IMR-90 (cell line): ENCODE data around the gene NDUFB7. TPM values are rescaled to one million over a fixed set of nuclear protein-coding genes. Genes with fewer than 3 reads are reported as not detected.

Experiments
- ATAC-seq: fragments of 200-7000 bp; cut with Tn5 transposase; 2 replicates; pipeline ENCODE4 v1.9.1; 2020; ENCODE audit warnings: low read depth, mild to moderate bottlenecking, moderate library complexity
- BruUV-seq: library from RNA; stranded (reverse); fragments of 400-500 nt; replicated peaks from 2 replicates; lab custom pipeline; 2021; lab: Mats Ljungman, UMichigan
- CTCF ChIA-PET: fragments of 300-600 bp; formaldehyde crosslinking; extraction: SDS; loops from one replicate; lab custom pipeline; 2021; ENCODE audit warnings: antibody characterized with exemption; lab: Yijun Ruan, JAX
- POLR2A ChIA-PET: fragments of 300-600 bp; sonication (Branson Sonifier 250); formaldehyde crosslinking; loops from one replicate; lab custom pipeline; 2022; ENCODE audit warnings: antibody characterized with exemption; ENCODE audit not compliant: unreplicated experiment; lab: Charles Lee
- DNase-seq: peaks from one replicate; pipeline ENCODE4 v3.0.0; 2013
- H2AFZ ChIP-seq: replicated peaks from 2 replicates; pipeline ENCODE3; 2013; ENCODE audit warnings: low read length, mild to moderate bottlenecking; ENCODE audit not compliant: poor library complexity
- H2AK5ac ChIP-seq: 2 replicates; pipeline ENCODE4 v1.6.1; 2013; ENCODE audit warnings: low read depth, low read length, inconsistent platforms
- H2AK9ac ChIP-seq: replicated peaks from 2 replicates; pipeline ENCODE3; 2013; ENCODE audit warnings: mild to moderate bottlenecking, low read depth, low read length, moderate library complexity; ENCODE audit not compliant: poor library complexity
- H2BK120ac ChIP-seq: 2 replicates; pipeline ENCODE4 v1.6.1; 2013; ENCODE audit warnings: low read depth, low read length, inconsistent platforms
- H2BK15ac ChIP-seq: 3 replicates; pipeline ENCODE4 v1.6.1; 2013; ENCODE audit warnings: low read depth, low read length, inconsistent platforms
- H2BK20ac ChIP-seq: 2 replicates; pipeline ENCODE4 v1.6.1; 2013; ENCODE audit warnings: low read depth, mild to moderate bottlenecking, inconsistent platforms, low read length, moderate library complexity
- H2BK5ac ChIP-seq: 2 replicates; pipeline ENCODE4 v1.6.1; 2013; ENCODE audit warnings: mild to moderate bottlenecking, low read depth, low read length, inconsistent platforms; ENCODE audit not compliant: poor library complexity, severe bottlenecking
- H3K14ac ChIP-seq: replicated peaks from 2 replicates; pipeline ENCODE4 v1.6.1; 2013; ENCODE audit warnings: low read depth, low read length, inconsistent platforms
- H3K18ac ChIP-seq: 2 replicates; pipeline ENCODE4 v1.6.1; 2013; ENCODE audit warnings: low read depth, low read length, control low read depth
- H3K23ac ChIP-seq: 2 replicates; pipeline ENCODE4 v1.6.1; 2013; ENCODE audit warnings: low read depth, low read length, inconsistent platforms
- H3K27ac ChIP-seq: 2 replicates; pipeline ENCODE4 v1.5.1; 2013; ENCODE audit warnings: mild to moderate bottlenecking, control low read depth, low read length; ENCODE audit not compliant: insufficient read depth
- H3K27me3 ChIP-seq: 2 replicates; pipeline ENCODE4 v1.6.1; 2013; ENCODE audit warnings: low read length; ENCODE audit not compliant: control insufficient read depth, insufficient read depth
- H3K36me3 ChIP-seq: 2 replicates; pipeline ENCODE4 v1.6.1; 2013; ENCODE audit warnings: low read length, mixed read lengths; ENCODE audit not compliant: control insufficient read depth, insufficient read depth
- H3K4ac ChIP-seq: 2 replicates; pipeline ENCODE4 v1.6.1; 2013; ENCODE audit warnings: low read depth, low read length, inconsistent platforms
- H3K4me1 ChIP-seq: 2 replicates; pipeline ENCODE4 v1.6.1; 2013; ENCODE audit warnings: low read length, mixed read lengths; ENCODE audit not compliant: control insufficient read depth, insufficient read depth
- H3K4me2 ChIP-seq: 2 replicates; pipeline ENCODE4 v1.6.1; 2013; ENCODE audit warnings: low read depth, mild to moderate bottlenecking, control low read depth, low read length, moderate library complexity
- H3K4me3 ChIP-seq: 2 replicates; pipeline ENCODE4 v1.5.1; 2013; ENCODE audit warnings: low read depth, mild to moderate bottlenecking, control low read depth, low read length, moderate library complexity; ENCODE audit not compliant: insufficient read depth
- H3K56ac ChIP-seq: 2 replicates; pipeline ENCODE4 v1.6.1; 2013; ENCODE audit warnings: low read length, inconsistent platforms; ENCODE audit not compliant: insufficient read depth; ENCODE audit errors: extremely low read depth
- H3K79me1 ChIP-seq, 2 experiments: 2 replicates each; pipeline ENCODE4 v1.6.1; 2013; ENCODE audit warnings: low read length in 2 of 2, inconsistent platforms in 1 of 2, low read depth in 1 of 2
- H3K9ac ChIP-seq: 2 replicates; pipeline ENCODE4 v1.6.1; 2013; ENCODE audit warnings: low read depth, low read length, control low read depth
- H3K9me1 ChIP-seq: 2 replicates; pipeline ENCODE4 v1.6.1; 2013; ENCODE audit warnings: low read length, inconsistent platforms; ENCODE audit not compliant: insufficient read depth
- H3K9me3 ChIP-seq: 2 replicates; pipeline ENCODE4 v1.6.1; 2013; ENCODE audit warnings: low read length; ENCODE audit not compliant: control insufficient read depth, insufficient read depth
- H4K20me1 ChIP-seq: 2 replicates; pipeline ENCODE4 v1.6.1; 2013; ENCODE audit warnings: low read length, inconsistent platforms; ENCODE audit not compliant: insufficient read depth
- H4K5ac ChIP-seq: 2 replicates; pipeline ENCODE4 v1.6.1; 2013; ENCODE audit warnings: mild to moderate bottlenecking, low read depth, low read length, control low read depth
- H4K8ac ChIP-seq, 2 experiments: 2 replicates each; pipeline ENCODE4 v1.6.1; 2013; ENCODE audit warnings: low read depth in 2 of 2, low read length in 2 of 2, control low read depth in 1 of 2, inconsistent platforms in 1 of 2
- H4K91ac ChIP-seq: 2 replicates; pipeline ENCODE4 v1.6.1; 2013; ENCODE audit warnings: low read depth, low read length, inconsistent platforms; ENCODE audit not compliant: insufficient read depth
- CHD1 ChIP-seq: IDR thresholded peaks from 2 replicates; pipeline ENCODE4 v1.6.1; 2012; ENCODE audit warnings: low read depth, low read length, improper control_type of control experiment
- MAFK ChIP-seq: IDR thresholded peaks from 2 replicates; pipeline ENCODE4 v1.6.1; 2012; ENCODE audit warnings: low read depth, low read length, improper control_type of control experiment
- MXI1 ChIP-seq: IDR thresholded peaks from 2 replicates; pipeline ENCODE4 v1.6.1; 2012; ENCODE audit warnings: low read depth, mild to moderate bottlenecking, low read length, moderate library complexity, borderline replicate concordance
- POLR2A ChIP-seq: IDR thresholded peaks from 2 replicates; pipeline ENCODE4 v1.6.1; 2012; ENCODE audit warnings: mild to moderate bottlenecking, low read depth, low read length
- RAD21 ChIP-seq: IDR thresholded peaks from 2 replicates; pipeline ENCODE4 v1.6.1; 2012; ENCODE audit warnings: low read length, improper control_type of control experiment
- RFX5 ChIP-seq: IDR thresholded peaks from 2 replicates; pipeline ENCODE4 v1.8.0; 2012; ENCODE audit warnings: low read depth, mild to moderate bottlenecking, low read length, moderate library complexity
- SMC3 ChIP-seq: fragments of 150-350 bp; IDR thresholded peaks from 2 replicates; pipeline ENCODE4 v1.6.1; 2016; ENCODE audit warnings: low read depth, mild to moderate bottlenecking, antibody characterized with exemption, low read length, moderate library complexity
- WGBS, 2 experiments: methylation state at CpG; one replicate each; pipeline versions ENCODE4 v1.1.5 to v1.1.7; 2013; ENCODE audit warnings: missing lambda C conversion rate in 2 of 2; ENCODE audit not compliant: insufficient read length in 1 of 2; ENCODE audit errors: extremely low coverage in 2 of 2; 5-methylcytosine and 5-hydroxymethylcytosine counted together
- dilution Hi-C: fragments of 300-500 bp; cut with HindIII; formaldehyde crosslinking; loops from one replicate; pipeline ENCODE4 v1.14.3; 2018; ENCODE audit warnings: low sequenced_read_pairs; ENCODE audit not compliant: unreplicated experiment
- in situ Hi-C: fragments of 300-500 bp; cut with MboI; formaldehyde crosslinking; loops from 3 replicates; pipeline ENCODE4 v1.14.3; 2019; ENCODE audit warnings: low sequenced_read_pairs, inconsistent platforms, mixed read lengths
- intact Hi-C: fragments of 100-400 bp; cut with micrococcal nuclease; formaldehyde crosslinking; loops from 2 replicates; pipeline ENCODE4 v1.10.0; 2022
- polyA plus RNA-seq, 3 experiments: library from polyadenylated mRNA; depleted of rRNA; stranded (reverse); fragments of >200 nt; gene quantifications; 2 replicates each; pipeline ENCODE4 v1.2.3, GENCODE V29; 2012; ENCODE audit warnings: low replicate concordance in 1 of 3
- total RNA-seq: library from RNA; depleted of rRNA; stranded (reverse); fragments of >200 nt; gene quantifications from 2 replicates; pipeline ENCODE4 v1.2.3, GENCODE V29; 2012

The NDUFB7 gene
- total and polyA plus RNA-seq, 2 of the 4 experiments (the other 2 are of a cell fraction), result 436 to 523 TPM

GRCh38 chr19:14577264-14577663, 5.4 kb upstream of the NDUFB7 start:
- ATAC-seq, result no peak
- WGBS, 2 experiments, result 83% methylated on average over 1 of the region's 5 CpGs; no CpG with 5 or more reads in 1 of the 2 experiments
- H3K18ac ChIP-seq, result no peak overlapping the region
- no peak overlapping the region for H3K14ac ChIP-seq
- no peak overlapping the region for H3K23ac ChIP-seq
- no peak for DNase-seq
- H4K5ac ChIP-seq, result no peak overlapping the region
- no peak overlapping the region for H3K4me2 ChIP-seq
- H4K8ac ChIP-seq, result no peak overlapping the region
- POLR2A ChIA-PET, result interaction anchor here (0.7 kb wide), 1 partner anchor 113 kb away, joined by 4 read pairs; no protein-coding TSS in a partner anchor
- H2AK5ac ChIP-seq, result no peak overlapping the region
- no peak overlapping the region for H2BK120ac ChIP-seq
- H3K9me1 ChIP-seq, result no peaks in the 10 kb centered on the region
- H2AK9ac ChIP-seq, result no peak overlapping the region
- no peaks in the 10 kb centered on the region for H3K79me1 ChIP-seq
- TF ChIP-seq RFX5, result no peak
- TF ChIP-seq RAD21, result no peak
- TF ChIP-seq POLR2A, result no peak
- TF ChIP-seq CHD1, result no peak
- no peak for TF ChIP-seq SMC3
- no peak for TF ChIP-seq MAFK
- no peak for TF ChIP-seq MXI1
- no peaks in the 10 kb centered on the region for H3K27me3 ChIP-seq
- no peak overlapping the region for H3K9ac ChIP-seq
- in situ Hi-C loops (loop anchor here (25.0 kb wide), 1 partner anchor 310 kb away; the partner anchor contains the start of gene OR7A17), dilution Hi-C loops (no loop called here), intact Hi-C loops (no loop called here)
- CTCF ChIA-PET, result no interaction called here
- H3K56ac ChIP-seq, result no peak overlapping the region
- no peaks in the 10 kb centered on the region for H4K20me1 ChIP-seq
- H3K4me3 ChIP-seq, result no peak overlapping the region
- H3K4me1 ChIP-seq, result no peaks in the 10 kb centered on the region
- no peak overlapping the region for H2BK5ac ChIP-seq
- no peak overlapping the region for H2BK20ac ChIP-seq
- H3K27ac ChIP-seq, result no peak overlapping the region
- H3K36me3 ChIP-seq, result no peaks in the 10 kb centered on the region
- no peak overlapping the region for H4K91ac ChIP-seq
- BruUV-seq, result no TSS peak
- no peaks in the 10 kb centered on the region for H3K9me3 ChIP-seq
- no peak overlapping the region for H2BK15ac ChIP-seq
- H2AFZ ChIP-seq, result no peak overlapping the region
- H3K4ac ChIP-seq, result no peak overlapping the region
